Measurements from ENCODE around the gene DIDO1.

The DIDO1 gene

GRCh38 chr20:62927128-62927705, 912 bp upstream of the DIDO1 start:
- Histone ChIP-seq H4K20me1 (ENCODE audit: insufficient read depth, low read length) (peaks cover 33% of the 10 kb centered on the region), H2AFZ (ENCODE audit: low read length) (no peak overlapping the region)
- TF ChIP-seq, protein P1, sequence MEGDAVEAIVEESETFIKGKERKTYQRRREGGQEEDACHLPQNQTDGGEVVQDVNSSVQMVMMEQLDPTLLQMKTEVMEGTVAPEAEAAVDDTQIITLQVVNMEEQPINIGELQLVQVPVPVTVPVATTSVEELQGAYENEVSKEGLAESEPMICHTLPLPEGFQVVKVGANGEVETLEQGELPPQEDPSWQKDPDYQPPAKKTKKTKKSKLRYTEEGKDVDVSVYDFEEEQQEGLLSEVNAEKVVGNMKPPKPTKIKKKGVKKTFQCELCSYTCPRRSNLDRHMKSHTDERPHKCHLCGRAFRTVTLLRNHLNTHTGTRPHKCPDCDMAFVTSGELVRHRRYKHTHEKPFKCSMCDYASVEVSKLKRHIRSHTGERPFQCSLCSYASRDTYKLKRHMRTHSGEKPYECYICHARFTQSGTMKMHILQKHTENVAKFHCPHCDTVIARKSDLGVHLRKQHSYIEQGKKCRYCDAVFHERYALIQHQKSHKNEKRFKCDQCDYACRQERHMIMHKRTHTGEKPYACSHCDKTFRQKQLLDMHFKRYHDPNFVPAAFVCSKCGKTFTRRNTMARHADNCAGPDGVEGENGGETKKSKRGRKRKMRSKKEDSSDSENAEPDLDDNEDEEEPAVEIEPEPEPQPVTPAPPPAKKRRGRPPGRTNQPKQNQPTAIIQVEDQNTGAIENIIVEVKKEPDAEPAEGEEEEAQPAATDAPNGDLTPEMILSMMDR (IDR thresholded peaks at IDR 0.05; ENCODE audit: low read length) = no peak
- TF ChIP-seq EZH2 (optimal IDR thresholded peaks at IDR 0.05; ENCODE audit: low read depth, low read length) = no peak
- no peak for TF ChIP-seq EZH2phosphoT487 (IDR thresholded peaks at IDR 0.05; ENCODE audit: low read length)

GRCh38 chr20:62925420-62926228, 681 bp downstream of the DIDO1 start:
- H3F3A ChIP-seq (ENCODE audit: insufficient read depth, low read length) = peaks cover 8% of the 10 kb centered on the region; the same call in 1 of the 2 replicates
- H3K4me3 ChIP-seq (ENCODE audit: low read length) = peak overlapping the region; percentile 82
- peaks cover 47% of the 10 kb centered on the region for H4K20me1 ChIP-seq (ENCODE audit: insufficient read depth, low read length)
- H3K4me2 ChIP-seq (ENCODE audit: low read depth, low read length) = peak overlapping the region; percentile 88
- TF ChIP-seq EZH2 (optimal IDR thresholded peaks at IDR 0.05; ENCODE audit: low read depth, low read length) = no peak
- TF ChIP-seq EZH2phosphoT487 (IDR thresholded peaks at IDR 0.05; ENCODE audit: low read length) = no peak
- TF ChIP-seq, protein P1 (IDR thresholded peaks at IDR 0.05; ENCODE audit: low read length) = no peak
- DNase-seq = peak; percentile 44
- peaks cover 94% of the 10 kb centered on the region for H3K79me2 ChIP-seq (ENCODE audit: low read length)
- no peaks in the 10 kb centered on the region for H3K27me3 ChIP-seq (replicated peaks; ENCODE audit: insufficient read depth, low read length)
- H3K36me3 ChIP-seq (replicated peaks; ENCODE audit: insufficient read depth, low read length) = no peaks in the 10 kb centered on the region
- peak overlapping the region; percentile 95 for H3K9ac ChIP-seq (ENCODE audit: low read length)
- peak overlapping the region; percentile 83 for H3K27ac ChIP-seq (ENCODE audit: low read length)
- no peaks in the 10 kb centered on the region for H3K9me2 ChIP-seq (replicated peaks; ENCODE audit: insufficient read depth, low read length)
- peak overlapping the region; percentile 36 for H2AFZ ChIP-seq (ENCODE audit: low read length)
- H3K4me1 ChIP-seq (ENCODE audit: low read length) = peaks cover 13% of the 10 kb centered on the region
- H3K9me3 ChIP-seq (replicated peaks; ENCODE audit: insufficient read depth, low read length) = no peaks in the 10 kb centered on the region

More at GRCh38 chr20:62927128-62927705, 912 bp upstream of the DIDO1 start:
- H3K9me2 ChIP-seq (replicated peaks; ENCODE audit: insufficient read depth, low read length) = no peaks in the 10 kb centered on the region
- H3K79me2 ChIP-seq (ENCODE audit: low read length) = peaks cover 95% of the 10 kb centered on the region
- H3K4me2 ChIP-seq (ENCODE audit: low read depth, low read length) = peak overlapping the region; percentile 62
- H3K27ac ChIP-seq (ENCODE audit: low read length) = peak overlapping the region; percentile 83; the same call in 1 of the 2 replicates
- peak overlapping the region; percentile 95; the same call in 1 of the 2 replicates for H3K9ac ChIP-seq (ENCODE audit: low read length)
- H3K4me3 ChIP-seq (ENCODE audit: low read length) = peak overlapping the region; percentile 82
- peaks cover 13% of the 10 kb centered on the region for H3K4me1 ChIP-seq (ENCODE audit: low read length)
- H3F3A ChIP-seq (ENCODE audit: insufficient read depth, low read length) = peaks cover 8% of the 10 kb centered on the region; the same call in 1 of the 2 replicates
- no peaks in the 10 kb centered on the region; the same call in 1 of the 2 replicates for H3K36me3 ChIP-seq (replicated peaks; ENCODE audit: insufficient read depth, low read length)
- no peak for DNase-seq
- H3K9me3 ChIP-seq (replicated peaks; ENCODE audit: insufficient read depth, low read length) = no peaks in the 10 kb centered on the region
- no peaks in the 10 kb centered on the region for H3K27me3 ChIP-seq (replicated peaks; ENCODE audit: insufficient read depth, low read length)

GRCh38 chr20:62925076-62925419, 1.3 kb downstream of the DIDO1 start:
- DNase-seq = no peak
- Histone ChIP-seq H3K9me3 (replicated peaks; ENCODE audit: insufficient read depth, low read length) (no peaks in the 10 kb centered on the region), H3K9me2 (replicated peaks; ENCODE audit: insufficient read depth, low read length) (no peaks in the 10 kb centered on the region), H3F3A (ENCODE audit: insufficient read depth, low read length) (peaks cover 8% of the 10 kb centered on the region; the same call in 1 of the 2 replicates), H2AFZ (ENCODE audit: low read length) (no peak overlapping the region), H3K36me3 (replicated peaks; ENCODE audit: insufficient read depth, low read length) (no peaks in the 10 kb centered on the region), H3K27ac (ENCODE audit: low read length) (peak overlapping the region; percentile 83; the same call in 1 of the 2 replicates), H3K4me1 (ENCODE audit: low read length) (peaks cover 13% of the 10 kb centered on the region), H3K4me3 (ENCODE audit: low read length) (peak overlapping the region; percentile 82), H4K20me1 (ENCODE audit: insufficient read depth, low read length) (peaks cover 49% of the 10 kb centered on the region), H3K27me3 (replicated peaks; ENCODE audit: insufficient read depth, low read length) (no peaks in the 10 kb centered on the region), H3K9ac (ENCODE audit: low read length) (peak overlapping the region; percentile 95), H3K4me2 (ENCODE audit: low read depth, low read length) (peak overlapping the region; percentile 88), H3K79me2 (ENCODE audit: low read length) (peaks cover 94% of the 10 kb centered on the region)
- TF ChIP-seq EZH2 (optimal IDR thresholded peaks at IDR 0.05; ENCODE audit: low read depth, low read length) = no peak
- TF ChIP-seq, protein P1 (IDR thresholded peaks at IDR 0.05; ENCODE audit: low read length) = no peak
- TF ChIP-seq EZH2phosphoT487 (IDR thresholded peaks at IDR 0.05; ENCODE audit: low read length) = no peak
